MCF 10A (cell line): ENCODE data around the gene PRKN. TPM values are rescaled to one million over a fixed set of nuclear protein-coding genes. Genes with fewer than 3 reads are reported as not detected.

ENCODE experiments used
- BruUV-seq: library from RNA; stranded (reverse); fragments of 400-500 nt; replicated peaks from 2 replicates; lab custom pipeline; 2021; lab: Mats Ljungman, UMichigan
- CTCF ChIA-PET: fragments of 300-600 bp; sonication (Branson Sonifier 250); formaldehyde crosslinking; extraction: SDS; loops from one replicate; lab custom pipeline; 2021; ENCODE audit warnings: antibody characterized with exemption, inconsistent platforms; lab: Yijun Ruan, JAX
- POLR2A ChIA-PET: fragments of 300-600, 350-650 bp; sonication (Branson Sonifier 250); formaldehyde crosslinking; extraction: SDS; loops from one replicate; lab custom pipeline; 2020; ENCODE audit warnings: antibody characterized with exemption, inconsistent platforms; lab: Yijun Ruan, JAX
- DNase-seq: peaks from one replicate; pipeline ENCODE4 v3.0.0-alpha.2; 2018; ENCODE audit not compliant: unreplicated experiment
- H3K27ac Mint-ChIP-seq: one replicate; pipeline ENCODE4 v1.8.0; 2022; ENCODE audit warnings: mild to moderate bottlenecking, low read depth, mixed read lengths; ENCODE audit not compliant: unreplicated experiment
- H3K27me3 Mint-ChIP-seq: one replicate; pipeline ENCODE4 v1.8.0; 2022; ENCODE audit warnings: mixed read lengths; ENCODE audit not compliant: insufficient read depth, unreplicated experiment
- H3K36me3 Mint-ChIP-seq: one replicate; pipeline ENCODE4 v1.8.0; 2022; ENCODE audit warnings: mild to moderate bottlenecking, moderate library complexity, mixed read lengths; ENCODE audit not compliant: insufficient read depth, unreplicated experiment
- H3K4me1 Mint-ChIP-seq: one replicate; pipeline ENCODE4 v1.8.0; 2022; ENCODE audit warnings: mixed read lengths; ENCODE audit not compliant: insufficient read depth, unreplicated experiment
- H3K4me3 Mint-ChIP-seq: one replicate; pipeline ENCODE4 v1.8.0; 2022; ENCODE audit warnings: mild to moderate bottlenecking, moderate library complexity, mixed read lengths; ENCODE audit not compliant: unreplicated experiment
- H3K9me3 Mint-ChIP-seq: one replicate; pipeline ENCODE4 v1.8.0; 2022; ENCODE audit warnings: mixed read lengths; ENCODE audit not compliant: unreplicated experiment
- CTCF ChIP-seq: fragments of 200-600 bp; IDR thresholded peaks from one replicate; pipeline ENCODE4 v1.8.0; 2022; ENCODE audit warnings: antibody characterized with exemption, mild to moderate bottlenecking; ENCODE audit not compliant: unreplicated experiment
- intact Hi-C: fragments of 100-400 bp; cut with micrococcal nuclease; formaldehyde crosslinking; loops from 2 replicates; pipeline ENCODE4 v1.14.1; 2022
- total RNA-seq: library from RNA; stranded (reverse); gene quantifications from 2 replicates; pipeline ENCODE4 v1.2.3, GENCODE V29; 2022

PRKN gene
- total RNA-seq, 1 experiment from 2014 or later = 2.5 TPM

- no TSS peak for BruUV-seq
- TF ChIP-seq CTCF = no peak
- Mint-ChIP-seq H3K27me3 (no peaks in the 10 kb centered on the region), H3K4me3 (no peak overlapping the region), H3K4me1 (peaks cover 7% of the 10 kb centered on the region), H3K27ac (no peak overlapping the region), H3K36me3 (no peaks in the 10 kb centered on the region), H3K9me3 (no peaks in the 10 kb centered on the region)
- POLR2A ChIA-PET = no interaction called here
- peak; percentile 7 for DNase-seq
- intact Hi-C loops = no loop called here
- CTCF ChIA-PET = interaction anchor here (0.8 kb wide), 1 partner anchor 8 kb away, joined by 4 read pairs; no protein-coding TSS in a partner anchor
Measured at GRCh38 chr6:162151021-162151665, 576.4 kb downstream of the PRKN start.

- BruUV-seq = no TSS peak
- peaks cover 7% of the 10 kb centered on the region for H3K4me1 Mint-ChIP-seq
- intact Hi-C loops = no loop called here
- no peaks in the 10 kb centered on the region for H3K9me3 Mint-ChIP-seq
- POLR2A ChIA-PET = no interaction called here
- no peaks in the 10 kb centered on the region for H3K36me3 Mint-ChIP-seq
- no peak overlapping the region for H3K4me3 Mint-ChIP-seq
- no peak overlapping the region for H3K27ac Mint-ChIP-seq
- no peak for DNase-seq
- no peak for TF ChIP-seq CTCF
- CTCF ChIA-PET = interaction anchor here (0.6 kb wide), 1 partner anchor 291 kb away, joined by 3 read pairs; no protein-coding TSS in a partner anchor
- no peaks in the 10 kb centered on the region for H3K27me3 Mint-ChIP-seq
Measured at GRCh38 chr6:162150295-162150694, 577.3 kb downstream of the PRKN start.

- no peak for TF ChIP-seq CTCF
- Mint-ChIP-seq H3K27ac (no peak overlapping the region), H3K27me3 (no peaks in the 10 kb centered on the region), H3K9me3 (no peaks in the 10 kb centered on the region), H3K4me1 (peaks cover 7% of the 10 kb centered on the region), H3K4me3 (no peak overlapping the region), H3K36me3 (no peaks in the 10 kb centered on the region)
- CTCF ChIA-PET = interaction anchor here (0.6 kb wide), 1 partner anchor 291 kb away, joined by 3 read pairs; no protein-coding TSS in a partner anchor
- intact Hi-C loops = no loop called here
- POLR2A ChIA-PET = no interaction called here
- no peak for DNase-seq
- no TSS peak for BruUV-seq
Measured at GRCh38 chr6:162149786-162150185, 577.8 kb downstream of the PRKN start.

DNA sequence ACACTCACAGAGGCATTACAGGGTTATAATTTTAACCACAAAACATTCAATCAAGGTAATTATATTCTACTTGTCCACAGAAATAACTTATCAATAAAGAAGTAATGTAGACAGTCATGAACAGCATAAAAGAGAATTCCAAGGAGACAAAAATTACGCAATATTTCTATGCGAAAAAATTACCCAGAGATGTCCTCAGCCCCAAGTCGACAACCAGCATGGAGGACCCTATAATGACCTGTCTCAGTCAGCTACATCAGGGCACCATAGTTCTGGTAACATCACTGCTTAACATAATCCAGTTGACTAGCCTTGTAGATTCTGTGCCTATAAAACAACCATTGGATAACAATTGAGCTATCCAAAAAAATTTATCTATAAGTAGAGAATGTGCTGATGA, 579.8 kb downstream of the PRKN start:
- H3K27ac Mint-ChIP-seq = no peak overlapping the region
- no peaks in the 10 kb centered on the region for H3K9me3 Mint-ChIP-seq
- no peak for TF ChIP-seq CTCF
- H3K27me3 Mint-ChIP-seq = no peaks in the 10 kb centered on the region
- no peaks in the 10 kb centered on the region for H3K36me3 Mint-ChIP-seq
- no TSS peak for BruUV-seq
- CTCF ChIA-PET = no interaction called here
- DNase-seq = no peak
- intact Hi-C loops = no loop called here
- POLR2A ChIA-PET = no interaction called here
- no peak overlapping the region for H3K4me3 Mint-ChIP-seq
- H3K4me1 Mint-ChIP-seq = peaks cover 7% of the 10 kb centered on the region
